SJCRH30 (cell line): Measurements from ENCODE around the gene DNMT3B. TPM values are rescaled to one million over a fixed set of nuclear protein-coding genes. Genes with fewer than 3 reads are reported as not detected.
A peak's percentile ranks its signal among the peaks of the same experiment; 100 is the strongest.

ENCODE experiments used
- DNase-seq, 2 experiments: peaks; one replicate each; pipeline ENCODE4 v3.0.0-alpha.2; 2015 to 2020
- H3K27ac ChIP-seq: fragments of 250-450 bp; sonication (Bioruptor Pico); 2 replicates; pipeline ENCODE4 v1.5.1; 2020; ENCODE audit warnings: mild to moderate bottlenecking, moderate library complexity
- H3K27me3 ChIP-seq: fragments of 250-450 bp; sonication (Bioruptor Pico); 2 replicates; pipeline ENCODE4 v1.5.1; 2020; ENCODE audit warnings: mild to moderate bottlenecking, moderate library complexity
- H3K36me3 ChIP-seq: fragments of 250-450 bp; sonication (Bioruptor Pico); 2 replicates; pipeline ENCODE4 v1.5.1; 2020; ENCODE audit warnings: mild to moderate bottlenecking, moderate library complexity
- H3K4me1 ChIP-seq: fragments of 250-450 bp; sonication (Bioruptor Pico); 2 replicates; pipeline ENCODE4 v1.5.1; 2020; ENCODE audit warnings: mild to moderate bottlenecking, moderate library complexity
- H3K4me3 ChIP-seq: fragments of 250-450 bp; sonication (Bioruptor Pico); 2 replicates; pipeline ENCODE4 v1.5.1; 2020; ENCODE audit warnings: mild to moderate bottlenecking, moderate library complexity
- H3K9me3 ChIP-seq: fragments of 250-450 bp; sonication (Bioruptor Pico); replicated peaks from 2 replicates; pipeline ENCODE4 v1.5.1; 2020; ENCODE audit warnings: mild to moderate bottlenecking, moderate library complexity
- total RNA-seq: library from RNA; depleted of rRNA; stranded (reverse); fragments of >200 nt; shearing (Covaris generic); gene quantifications from 2 replicates; pipeline ENCODE4 v1.2.3, GENCODE V29; 2014

Gene DNMT3B
- total RNA-seq, 1 experiment from 2014 or later: 15.6 TPM

GRCh38 chr20:32775336-32775991 lies 13.3 kb downstream of the DNMT3B start:
- Histone ChIP-seq H3K27me3 (no peaks in the 10 kb centered on the region), H3K27ac (no peak overlapping the region), H3K4me1 (peaks cover 5% of the 10 kb centered on the region), H3K4me3 (no peak overlapping the region), H3K36me3 (no peaks in the 10 kb centered on the region), H3K9me3 (no peaks in the 10 kb centered on the region)
- DNase-seq: no peak

DNA sequence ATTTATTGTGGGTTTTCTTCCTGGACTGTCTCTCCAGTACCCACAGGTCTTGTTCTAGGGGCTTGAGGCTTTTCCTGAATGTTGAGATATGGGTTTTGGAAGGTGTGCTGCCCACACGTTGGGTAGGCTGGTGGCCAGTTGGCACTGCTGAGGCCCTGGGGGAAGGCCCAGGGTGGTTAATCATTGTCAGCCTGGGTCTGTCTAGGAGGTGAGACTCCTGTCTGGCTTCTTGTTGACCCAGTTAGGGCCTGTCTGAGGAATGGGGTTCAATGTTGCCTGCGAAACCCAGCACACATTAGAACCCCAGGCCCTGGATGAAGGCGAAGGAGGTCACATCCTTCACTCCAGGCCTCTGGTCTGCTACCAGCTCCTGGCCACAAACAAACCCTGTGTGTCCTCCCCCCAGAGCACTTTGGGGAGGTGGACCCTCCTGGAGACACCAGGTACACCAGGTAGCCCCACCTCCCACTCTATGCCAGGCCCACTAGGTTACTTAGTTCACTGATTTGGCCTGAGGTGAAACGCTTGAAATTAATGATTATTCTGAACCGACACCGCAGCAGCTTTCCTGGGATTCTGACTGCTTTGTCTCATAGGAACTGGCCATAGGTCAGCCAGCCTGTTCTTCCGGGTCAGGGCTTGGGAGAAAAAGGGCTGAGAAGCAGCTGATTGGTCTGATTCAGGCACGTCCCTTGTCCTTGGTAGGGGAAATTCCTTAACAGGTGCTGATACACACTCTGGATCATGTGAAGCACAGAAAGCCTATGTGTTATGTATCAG lies 15.2 kb downstream of the DNMT3B start:
- H3K4me3 ChIP-seq: no peak overlapping the region
- H3K9me3 ChIP-seq: no peaks in the 10 kb centered on the region
- no peaks in the 10 kb centered on the region for H3K27me3 ChIP-seq
- H3K36me3 ChIP-seq: 0 out of 2 replicates have a peak, but pooled peaks cover 2% of the 10 kb centered on the region
- peaks cover 5% of the 10 kb centered on the region for H3K4me1 ChIP-seq
- no peak overlapping the region for H3K27ac ChIP-seq
- no peak for DNase-seq

- H3K27me3 ChIP-seq: no peaks in the 10 kb centered on the region
- peaks cover 5% of the 10 kb centered on the region for H3K4me1 ChIP-seq
- H3K4me3 ChIP-seq: no peak overlapping the region
- no peaks in the 10 kb centered on the region for H3K9me3 ChIP-seq
- no peak overlapping the region for H3K27ac ChIP-seq
- 0 out of 2 replicates have a peak, but pooled peaks cover 4% of the 10 kb centered on the region for H3K36me3 ChIP-seq
- no peak for DNase-seq
Measured at GRCh38 chr20:32779500-32780211, 17.5 kb downstream of the DNMT3B start.

DNA sequence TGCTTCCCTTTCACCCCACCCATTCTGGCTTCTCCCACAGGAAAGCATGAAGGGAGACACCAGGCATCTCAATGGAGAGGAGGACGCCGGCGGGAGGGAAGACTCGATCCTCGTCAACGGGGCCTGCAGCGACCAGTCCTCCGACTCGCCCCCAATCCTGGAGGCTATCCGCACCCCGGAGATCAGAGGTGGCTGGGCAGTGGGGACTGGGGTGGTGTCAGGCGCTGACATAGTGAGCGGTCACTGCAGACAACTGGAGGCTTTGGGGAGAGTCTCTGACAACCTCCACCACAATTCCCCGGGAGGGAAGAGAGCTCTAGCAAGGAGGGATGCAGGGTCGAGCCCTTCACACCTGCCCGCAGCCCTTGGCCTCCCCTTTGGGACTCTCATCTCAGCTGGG lies 18.1 kb downstream of the DNMT3B start:
- H3K27me3 ChIP-seq: no peaks in the 10 kb centered on the region
- H3K27ac ChIP-seq: no peak overlapping the region

DNA sequence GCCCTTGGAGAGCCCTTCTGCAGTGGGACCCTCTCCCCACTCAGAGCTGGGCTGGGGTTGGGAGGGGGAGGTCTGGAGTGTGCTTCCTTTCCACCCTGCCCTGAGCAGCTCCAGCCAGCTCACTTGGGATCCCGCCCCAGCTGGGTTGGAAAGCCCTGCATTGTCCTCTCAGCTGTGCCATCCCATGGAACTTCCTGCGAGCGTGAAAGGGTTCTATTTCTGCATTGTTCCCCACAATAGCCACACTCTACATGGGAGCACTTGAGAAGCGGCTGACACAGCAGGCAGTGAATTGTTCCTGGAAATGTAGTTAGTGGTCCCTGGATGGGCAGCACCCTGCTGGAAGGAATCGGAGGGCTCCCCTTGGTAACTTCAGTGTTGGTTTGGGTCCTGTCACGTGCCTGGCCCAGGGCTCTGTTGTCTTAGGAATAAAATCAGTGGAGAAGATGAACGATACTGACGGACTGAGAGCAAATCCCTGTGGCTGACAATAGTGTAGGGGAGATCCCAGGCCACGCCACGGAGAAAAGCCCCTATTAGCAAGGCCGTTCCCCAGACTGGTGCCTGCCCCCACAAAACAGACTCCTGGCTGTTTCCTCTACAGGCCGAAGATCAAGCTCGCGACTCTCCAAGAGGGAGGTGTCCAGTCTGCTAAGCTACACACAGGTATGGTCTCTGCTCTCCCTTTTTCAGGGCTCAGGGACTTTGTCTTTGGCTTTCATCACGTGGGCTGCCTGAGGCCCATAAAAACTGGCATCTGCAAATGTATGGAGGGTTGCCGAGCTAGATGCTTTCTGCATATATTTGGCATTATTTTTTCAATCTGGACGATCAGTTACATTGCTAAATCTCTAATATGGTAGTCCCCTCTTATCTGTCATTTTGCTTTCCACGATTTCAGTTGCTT lies 18.8 kb downstream of the DNMT3B start:
- Histone ChIP-seq H3K36me3 (0 out of 2 replicates have a peak, but pooled peaks cover 7% of the 10 kb centered on the region), H3K27me3 (no peaks in the 10 kb centered on the region), H3K9me3 (no peaks in the 10 kb centered on the region), H3K4me1 (peaks cover 5% of the 10 kb centered on the region), H3K27ac (no peak overlapping the region), H3K4me3 (no peak overlapping the region)
- no peak for DNase-seq

More for the DNA sequence above, 18.1 kb downstream of the DNMT3B start:
- H3K36me3 ChIP-seq: 0 out of 2 replicates have a peak, but pooled peaks cover 7% of the 10 kb centered on the region
- H3K4me1 ChIP-seq: peaks cover 5% of the 10 kb centered on the region
- no peak overlapping the region for H3K4me3 ChIP-seq
- H3K9me3 ChIP-seq: no peaks in the 10 kb centered on the region
- DNase-seq: no peak

DNA sequence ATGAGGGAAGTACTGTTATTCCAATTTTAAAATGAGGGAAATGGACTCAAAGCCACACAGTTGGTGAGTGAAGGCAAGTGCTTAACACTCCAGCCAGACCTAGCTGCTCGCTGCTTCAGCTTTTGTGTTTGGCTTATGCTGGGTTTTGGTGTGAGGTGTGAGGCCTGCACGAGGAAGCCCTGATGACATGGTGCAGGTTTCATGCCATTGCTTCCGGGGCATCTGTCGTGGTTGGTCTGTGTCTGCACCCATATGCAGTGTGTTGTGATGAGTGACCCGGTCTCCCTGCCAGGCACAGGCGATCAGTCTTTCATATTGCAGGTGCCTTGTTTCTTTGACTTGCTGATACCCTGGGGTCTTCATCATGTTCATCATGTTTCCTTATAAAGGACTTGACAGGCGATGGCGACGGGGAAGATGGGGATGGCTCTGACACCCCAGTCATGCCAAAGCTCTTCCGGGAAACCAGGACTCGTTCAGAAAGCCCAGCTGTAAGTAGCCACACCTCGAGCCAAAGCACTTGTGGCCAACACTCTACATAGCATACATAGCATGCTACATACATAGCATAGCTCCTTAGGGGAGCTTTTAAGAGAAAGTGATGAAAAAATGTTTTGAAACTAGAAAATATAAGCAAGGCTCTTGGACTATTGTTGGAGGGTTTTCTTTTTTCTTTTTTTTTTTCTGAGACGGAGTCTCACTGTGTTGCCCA lies 22.3 kb downstream of the DNMT3B start:
- no peaks in the 10 kb centered on the region for H3K27me3 ChIP-seq
- no peak for DNase-seq
- H3K4me3 ChIP-seq: no peak overlapping the region
- no peaks in the 10 kb centered on the region for H3K4me1 ChIP-seq
- no peak overlapping the region for H3K27ac ChIP-seq
- H3K36me3 ChIP-seq: peaks cover 10% of the 10 kb centered on the region; the same call in 1 of the 2 replicates
- H3K9me3 ChIP-seq: no peaks in the 10 kb centered on the region

GRCh38 chr20:32786059-32786760 lies 24.0 kb downstream of the DNMT3B start:
- Histone ChIP-seq H3K4me1 (peaks cover 4% of the 10 kb centered on the region; the same call in 1 of the 2 replicates), H3K27ac (no peak overlapping the region), H3K27me3 (no peaks in the 10 kb centered on the region), H3K4me3 (no peak overlapping the region), H3K9me3 (no peaks in the 10 kb centered on the region), H3K36me3 (peaks cover 10% of the 10 kb centered on the region)
- DNase-seq: no peak

- Histone ChIP-seq H3K4me1 (peaks cover 13% of the 10 kb centered on the region), H3K27me3 (no peaks in the 10 kb centered on the region), H3K9me3 (no peaks in the 10 kb centered on the region), H3K36me3 (peaks cover 10% of the 10 kb centered on the region), H3K27ac (no peak overlapping the region), H3K4me3 (no peak overlapping the region)
- no peak for DNase-seq
Measured at GRCh38 chr20:32787168-32787567, 25.0 kb downstream of the DNMT3B start.

GRCh38 chr20:32789896-32790750 lies 27.9 kb downstream of the DNMT3B start:
- peaks cover 36% of the 10 kb centered on the region for H3K4me1 ChIP-seq
- DNase-seq: peak; percentile 86 to 92
- H3K27ac ChIP-seq: no peak overlapping the region

DNA sequence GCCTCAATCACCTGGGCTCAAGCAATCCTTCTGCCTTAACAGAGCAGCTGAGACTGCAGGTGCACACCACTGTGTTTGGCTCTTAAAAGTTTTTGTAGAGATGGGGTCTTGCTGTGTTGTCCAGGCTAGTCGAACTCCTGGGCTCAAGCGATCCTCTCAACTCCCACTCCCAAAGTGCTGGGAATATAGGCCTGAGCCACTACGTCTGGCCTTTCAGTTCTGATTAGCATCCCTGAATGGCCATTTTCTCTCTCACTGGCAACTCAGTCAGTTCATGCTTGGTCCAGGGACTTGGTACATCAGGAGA lies 28.5 kb downstream of the DNMT3B start:
- DNase-seq: no peak
- H3K36me3 ChIP-seq: peaks cover 2% of the 10 kb centered on the region
- H3K27me3 ChIP-seq: no peaks in the 10 kb centered on the region
- H3K9me3 ChIP-seq: no peaks in the 10 kb centered on the region
- H3K27ac ChIP-seq: no peak overlapping the region
- peaks cover 39% of the 10 kb centered on the region for H3K4me1 ChIP-seq
- no peak overlapping the region for H3K4me3 ChIP-seq

More at GRCh38 chr20:32789896-32790750, 27.9 kb downstream of the DNMT3B start:
- Histone ChIP-seq H3K4me3 (no peak overlapping the region), H3K9me3 (no peaks in the 10 kb centered on the region), H3K36me3 (peaks cover 2% of the 10 kb centered on the region), H3K27me3 (no peaks in the 10 kb centered on the region)

GRCh38 chr20:32792316-32792715 lies 30.1 kb downstream of the DNMT3B start:
- peak; percentile 98 for DNase-seq
- Histone ChIP-seq H3K27me3 (no peaks in the 10 kb centered on the region), H3K36me3 (no peaks in the 10 kb centered on the region; the same call in 1 of the 2 replicates), H3K9me3 (no peaks in the 10 kb centered on the region), H3K27ac (peak overlapping the region; percentile 41), H3K4me1 (peaks cover 55% of the 10 kb centered on the region), H3K4me3 (no peak overlapping the region)

DNA sequence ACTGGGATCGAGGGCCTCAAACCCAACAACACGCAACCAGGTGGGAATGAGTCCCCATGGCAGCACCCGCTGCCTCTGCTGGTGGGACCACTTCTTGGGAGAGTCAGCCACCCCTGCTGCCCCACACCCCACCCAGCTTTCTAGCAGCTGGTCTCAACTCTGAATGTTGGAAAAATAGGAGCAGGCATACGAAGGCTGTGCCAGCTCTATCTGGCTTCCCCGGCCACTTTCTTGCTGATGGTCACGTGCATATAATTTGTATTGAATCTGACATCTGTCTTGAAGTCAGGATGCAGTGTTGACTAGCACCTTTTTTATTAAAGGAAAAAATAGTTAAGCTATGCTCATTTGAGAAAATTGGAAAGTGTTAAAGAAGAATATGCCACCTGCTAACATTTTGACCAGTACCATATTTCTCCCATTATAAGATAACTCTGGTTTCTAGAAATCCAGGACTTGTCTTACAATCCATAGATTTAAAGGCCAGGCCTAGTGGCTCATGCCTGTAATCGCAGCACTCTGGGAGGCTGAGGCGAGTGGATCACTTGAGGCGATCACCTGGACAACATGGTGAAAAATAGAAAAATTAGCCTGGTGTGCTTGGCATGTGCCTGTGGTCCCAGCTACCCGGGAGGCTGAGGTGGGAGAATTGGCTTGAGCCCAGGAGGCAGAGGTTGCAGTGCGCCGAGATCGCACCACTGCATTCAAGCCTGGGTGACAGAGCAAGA lies 30.7 kb downstream of the DNMT3B start:
- no peaks in the 10 kb centered on the region for H3K9me3 ChIP-seq
- H3K4me1 ChIP-seq: peaks cover 61% of the 10 kb centered on the region
- H3K27ac ChIP-seq: peak overlapping the region; percentile 31
- peak in 1 of 2 experiments; percentile 9 for DNase-seq
- H3K27me3 ChIP-seq: no peaks in the 10 kb centered on the region
- H3K36me3 ChIP-seq: no peaks in the 10 kb centered on the region; the same call in 1 of the 2 replicates
- no peak overlapping the region for H3K4me3 ChIP-seq
